Activated CD8-positive, alpha-beta T cell treated with anti-CD3 and anti-CD28 coated beads for 36 hours (primary cell): ENCODE measurements around the gene HMG20A. TPM values are rescaled to one million over a fixed set of nuclear protein-coding genes. Genes with fewer than 3 reads are reported as not detected.

Source experiments
- ATAC-seq: fragments of 200-7000 bp; cut with Tn5 transposase; one replicate; pipeline ENCODE4 v1.10.0; 2021; ENCODE audit warnings: mild to moderate bottlenecking, moderate library complexity
- CTCF ChIA-PET: fragments of 350-600 bp; sonication (Branson Sonifier 250); formaldehyde crosslinking; loops from one replicate; lab custom pipeline; 2021; ENCODE audit warnings: antibody characterized with exemption; lab: Charles Lee
- POLR2A ChIA-PET: fragments of 350-600 bp; sonication (Branson Sonifier 250); formaldehyde crosslinking; loops from one replicate; lab custom pipeline; 2021; ENCODE audit warnings: antibody characterized with exemption; lab: Charles Lee
- DNase-seq: peaks from one replicate; pipeline ENCODE4 v3.0.0-alpha.2; 2020
- H3K27ac Mint-ChIP-seq: one replicate; pipeline ENCODE4 v1.8.0; 2021; ENCODE audit warnings: mild to moderate bottlenecking, mixed read lengths
- H3K27me3 Mint-ChIP-seq: one replicate; pipeline ENCODE4 v1.8.0; 2021; ENCODE audit warnings: mixed read lengths
- H3K36me3 Mint-ChIP-seq: one replicate; pipeline ENCODE4 v1.8.0; 2021; ENCODE audit warnings: low read depth, mixed read lengths
- H3K4me1 Mint-ChIP-seq: one replicate; pipeline ENCODE4 v1.8.0; 2021; ENCODE audit warnings: low read depth, mixed read lengths
- H3K4me3 Mint-ChIP-seq: one replicate; pipeline ENCODE4 v1.8.0; 2021; ENCODE audit warnings: mild to moderate bottlenecking, moderate library complexity, mixed read lengths
- H3K9me3 Mint-ChIP-seq: one replicate; pipeline ENCODE4 v1.8.0; 2021; ENCODE audit warnings: mixed read lengths
- intact Hi-C: fragments of 100-400 bp; cut with micrococcal nuclease; formaldehyde crosslinking; loops from one replicate; pipeline ENCODE4 v1.10.0; 2022
- total RNA-seq, 2 experiments: library from RNA; stranded (reverse); gene quantifications; one replicate each; pipeline ENCODE4 v1.2.3, GENCODE V29; 2021
- TF ChIP-seq, protein P1 (sequence below): fragments of 200-600 bp; IDR thresholded peaks from one replicate; pipeline ENCODE4 v1.8.0; 2022; ENCODE audit warnings: antibody characterized with exemption, mild to moderate bottlenecking

HMG20A gene
- total RNA-seq, 2 experiments from 2014 or later, result 44.4 to 44.9 TPM

- Mint-ChIP-seq H3K4me1 (peaks cover 35% of the 10 kb centered on the region), H3K27me3 (no peaks in the 10 kb centered on the region), H3K36me3 (peaks cover 6% of the 10 kb centered on the region), H3K4me3 (no peak overlapping the region), H3K9me3 (no peaks in the 10 kb centered on the region), H3K27ac (no peak overlapping the region)
- intact Hi-C loops, result no loop called here
- ATAC-seq (no peak), DNase-seq (no peak)
- ChIA-PET CTCF (no interaction called here), POLR2A (interaction anchor here (0.6 kb wide), 1 partner anchor 543 kb away, joined by 3 read pairs; no protein-coding TSS in a partner anchor)
- TF ChIP-seq, protein P1, sequence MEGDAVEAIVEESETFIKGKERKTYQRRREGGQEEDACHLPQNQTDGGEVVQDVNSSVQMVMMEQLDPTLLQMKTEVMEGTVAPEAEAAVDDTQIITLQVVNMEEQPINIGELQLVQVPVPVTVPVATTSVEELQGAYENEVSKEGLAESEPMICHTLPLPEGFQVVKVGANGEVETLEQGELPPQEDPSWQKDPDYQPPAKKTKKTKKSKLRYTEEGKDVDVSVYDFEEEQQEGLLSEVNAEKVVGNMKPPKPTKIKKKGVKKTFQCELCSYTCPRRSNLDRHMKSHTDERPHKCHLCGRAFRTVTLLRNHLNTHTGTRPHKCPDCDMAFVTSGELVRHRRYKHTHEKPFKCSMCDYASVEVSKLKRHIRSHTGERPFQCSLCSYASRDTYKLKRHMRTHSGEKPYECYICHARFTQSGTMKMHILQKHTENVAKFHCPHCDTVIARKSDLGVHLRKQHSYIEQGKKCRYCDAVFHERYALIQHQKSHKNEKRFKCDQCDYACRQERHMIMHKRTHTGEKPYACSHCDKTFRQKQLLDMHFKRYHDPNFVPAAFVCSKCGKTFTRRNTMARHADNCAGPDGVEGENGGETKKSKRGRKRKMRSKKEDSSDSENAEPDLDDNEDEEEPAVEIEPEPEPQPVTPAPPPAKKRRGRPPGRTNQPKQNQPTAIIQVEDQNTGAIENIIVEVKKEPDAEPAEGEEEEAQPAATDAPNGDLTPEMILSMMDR, result no peak
Observed at GRCh38 chr15:77414789-77415442, 5.8 kb upstream of the HMG20A start.

DNA sequence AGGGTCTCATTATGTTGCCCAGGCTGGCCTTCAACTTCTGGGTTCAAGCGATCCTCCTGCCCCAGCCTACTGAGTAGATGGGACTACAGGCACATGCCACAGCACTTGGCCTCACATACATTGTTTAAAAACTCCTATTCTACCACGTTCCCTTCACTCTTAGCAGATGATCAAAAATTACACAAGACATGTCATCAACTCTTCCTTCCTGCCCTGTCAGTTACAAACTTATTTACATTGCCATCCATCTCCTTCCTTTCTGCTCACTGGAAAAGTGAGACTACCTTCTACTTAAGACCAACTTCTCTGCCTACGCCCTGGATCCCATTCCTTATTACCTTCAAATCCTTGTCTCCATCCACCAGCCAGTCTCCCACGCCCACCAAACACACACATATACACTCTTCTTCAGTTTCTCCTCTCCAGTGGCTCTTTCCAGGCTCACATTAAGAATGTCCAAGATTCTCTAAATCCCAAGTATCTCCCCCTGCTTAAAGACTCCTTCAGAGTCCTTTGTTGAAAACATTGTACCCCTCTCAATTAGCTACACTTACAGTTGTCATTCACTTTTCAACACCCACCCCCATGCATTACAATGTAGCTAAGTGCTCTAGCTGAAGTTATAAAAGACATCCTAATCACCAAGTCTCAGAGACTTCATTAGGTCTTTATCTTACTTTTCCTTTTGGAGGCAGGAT, 5.1 kb upstream of the HMG20A start:
- intact Hi-C loops, result no loop called here
- H3K4me3 Mint-ChIP-seq, result no peak overlapping the region
- DNase-seq, result no peak
- ChIA-PET POLR2A (no interaction called here), CTCF (no interaction called here)
- peaks cover 28% of the 10 kb centered on the region for H3K4me1 Mint-ChIP-seq
- TF ChIP-seq, protein P1, result no peak
- peaks cover 5% of the 10 kb centered on the region for H3K36me3 Mint-ChIP-seq
- no peaks in the 10 kb centered on the region for H3K27me3 Mint-ChIP-seq
- no peaks in the 10 kb centered on the region for H3K9me3 Mint-ChIP-seq
- H3K27ac Mint-ChIP-seq, result no peak overlapping the region
- no peak for ATAC-seq

DNA sequence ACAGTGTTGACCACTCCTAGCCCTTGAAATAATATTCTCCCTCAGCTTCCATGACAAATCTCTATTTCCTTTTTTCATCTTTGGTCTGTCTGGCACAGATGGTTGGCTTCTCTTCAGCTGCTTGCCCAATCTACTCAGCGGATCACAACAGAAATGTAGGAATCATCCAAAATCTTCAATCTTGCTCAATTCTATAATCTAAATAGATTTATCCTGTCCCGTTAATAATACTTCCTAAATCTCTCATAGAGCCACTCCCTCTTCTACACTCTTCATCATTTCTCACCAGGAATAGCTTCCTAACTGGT, 4.6 kb upstream of the HMG20A start:
- Mint-ChIP-seq H3K4me1 (peaks cover 25% of the 10 kb centered on the region), H3K27ac (no peak overlapping the region), H3K9me3 (no peaks in the 10 kb centered on the region), H3K4me3 (no peak overlapping the region), H3K27me3 (no peaks in the 10 kb centered on the region), H3K36me3 (peaks cover 5% of the 10 kb centered on the region)
- TF ChIP-seq, protein P1, result no peak
- ATAC-seq (no peak), DNase-seq (no peak)
- intact Hi-C loops, result no loop called here
- CTCF ChIA-PET, result interaction anchor here (1.5 kb wide), 1 partner anchor 81 kb away, joined by 4 read pairs; no protein-coding TSS in a partner anchor
- POLR2A ChIA-PET, result no interaction called here

DNA sequence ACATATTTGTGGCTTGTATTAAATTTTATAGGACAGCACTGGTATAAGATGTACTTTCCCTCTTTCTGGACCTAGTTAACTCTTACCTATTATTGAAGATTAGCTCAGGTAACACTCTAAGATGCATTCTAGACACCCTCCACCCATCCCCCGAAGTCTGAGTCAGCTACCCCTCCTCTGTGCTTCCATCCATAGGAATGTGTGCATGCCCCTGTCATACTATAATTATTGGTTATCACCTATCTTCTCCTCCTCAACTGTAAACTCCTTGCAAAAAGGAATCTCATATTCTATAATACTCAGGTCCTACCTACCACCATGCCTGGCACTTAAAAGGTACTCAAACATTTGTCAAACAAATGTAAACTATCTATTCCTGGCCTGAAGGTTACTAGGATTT, 3.7 kb upstream of the HMG20A start:
- H3K36me3 Mint-ChIP-seq, result peaks cover 5% of the 10 kb centered on the region
- POLR2A ChIA-PET, result interaction anchor here (0.6 kb wide), 1 partner anchor 11 kb away, joined by 3 read pairs; no protein-coding TSS in a partner anchor
- CTCF ChIA-PET, result interaction anchor here (1.5 kb wide), 1 partner anchor 80 kb away, joined by 4 read pairs; no protein-coding TSS in a partner anchor
- DNase-seq (no peak), ATAC-seq (no peak)
- H3K4me1 Mint-ChIP-seq, result peaks cover 30% of the 10 kb centered on the region
- no peaks in the 10 kb centered on the region for H3K27me3 Mint-ChIP-seq
- no peak overlapping the region for H3K4me3 Mint-ChIP-seq
- H3K27ac Mint-ChIP-seq, result no peak overlapping the region
- intact Hi-C loops, result no loop called here
- TF ChIP-seq, protein P1, result no peak
- no peaks in the 10 kb centered on the region for H3K9me3 Mint-ChIP-seq

DNA sequence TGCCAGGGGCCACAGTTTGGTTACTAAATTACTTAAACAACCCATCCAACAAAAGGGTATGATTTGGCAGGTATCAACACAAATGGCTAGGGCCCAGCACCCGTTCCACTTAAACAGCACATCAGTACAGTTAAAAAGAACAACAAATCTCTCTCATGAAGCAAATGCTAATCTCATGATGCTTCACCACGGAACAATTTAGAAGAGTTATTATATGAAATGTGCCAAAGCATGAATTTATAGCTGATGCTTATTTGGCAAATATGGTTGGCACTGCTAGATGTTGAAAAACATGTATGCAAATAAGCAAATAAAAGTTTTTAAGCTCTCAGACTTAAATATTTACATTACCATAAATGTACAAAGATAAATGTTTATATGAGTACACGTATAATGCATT, 3.1 kb upstream of the HMG20A start:
- TF ChIP-seq, protein P1, result no peak
- Mint-ChIP-seq H3K27ac (no peak overlapping the region), H3K27me3 (no peaks in the 10 kb centered on the region), H3K36me3 (peaks cover 5% of the 10 kb centered on the region), H3K9me3 (no peaks in the 10 kb centered on the region), H3K4me3 (no peak overlapping the region), H3K4me1 (peaks cover 30% of the 10 kb centered on the region)
- intact Hi-C loops, result no loop called here
- POLR2A ChIA-PET, result no interaction called here
- no peak for DNase-seq
- CTCF ChIA-PET, result interaction anchor here (1.5 kb wide), 1 partner anchor 79 kb away, joined by 4 read pairs; no protein-coding TSS in a partner anchor
- ATAC-seq, result no peak
